Measurements from ENCODE around the gene SLC4A8. TPM values are rescaled to one million over a fixed set of nuclear protein-coding genes. Genes with fewer than 3 reads are reported as not detected.

Gene SLC4A8
- total and polyA plus RNA-seq, 9 of the 15 experiments (the other 6 are each of a cell fraction or from before 2014, with no cell fraction given) = 0.04 to 1.5 (median 0.12) TPM; not detected in 2

DNA sequence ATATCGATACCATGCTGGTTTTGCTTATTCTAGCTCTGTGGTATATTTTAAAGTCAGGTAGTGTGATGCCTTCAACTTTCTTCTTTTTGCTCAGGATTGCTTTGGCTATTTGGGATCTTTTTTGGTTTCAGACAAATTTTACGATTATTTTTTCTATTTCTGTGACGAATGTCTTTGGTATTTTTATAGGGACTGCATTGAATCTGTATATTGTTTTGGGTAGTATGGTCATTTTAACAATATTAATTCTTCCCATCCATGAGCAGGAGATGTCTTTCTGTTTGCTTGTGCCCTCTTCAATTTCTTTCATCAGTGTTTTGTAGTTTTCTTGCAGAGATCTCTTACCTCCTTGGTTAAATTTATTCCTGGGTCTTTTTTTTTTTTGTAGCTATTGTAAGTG, 10.8 kb upstream of the SLC4A8 start:
- ChIA-PET POLR2A (interaction anchor here (1.0 kb wide), 1 partner anchor 25 kb away, joined by 4 read pairs; no protein-coding TSS in a partner anchor), CTCF (ENCODE audit: low intra/inter-chr PET ratio) (no interaction called here)
- no peaks in the 10 kb centered on the region for H3K9me3 ChIP-seq (replicated peaks; ENCODE audit: control insufficient read depth, insufficient read depth, low read depth, low read length)
- no peaks in the 10 kb centered on the region for H4K20me1 ChIP-seq (replicated peaks; ENCODE audit: control insufficient read depth, insufficient read depth, low read length)
- FAIRE-seq (no peak), ATAC-seq (no peak), DNase-seq (ENCODE audit: extremely low read depth in 1 of 4, low spot score in 3 of 4) (no peak)
- in situ Hi-C loops (cut with MboI) (loop anchor here (25.0 kb wide), 1 partner anchor 599 kb away; the partner anchor contains the start of gene TAMALIN), intact Hi-C loops (cut with micrococcal nuclease) (no loop called here)
- no peak overlapping the region for H3K9ac ChIP-seq (ENCODE audit: insufficient read depth in 1 of 2, low read depth in 2 of 2, low read length in 2 of 2)
- H3K4me1 ChIP-seq (replicated peaks in 1 of 2; ENCODE audit: control insufficient read depth in 2 of 2, insufficient read depth in 2 of 2, low read length in 2 of 2) = peaks cover 0 to 2% of the 10 kb centered on the region in 2 experiments; a peak in 1 of 5 replicates
- H3K4me3 ChIP-seq = no peak overlapping the region
- H3K27ac ChIP-seq (ENCODE audit: extremely low read depth, low read depth, low read length) = no peak overlapping the region
- H3K9me1 ChIP-seq (ENCODE audit: control insufficient read depth, insufficient read depth, low read length) = no peaks in the 10 kb centered on the region
- peaks cover 0 to 3% of the 10 kb centered on the region in 2 experiments; a peak in 2 of 5 replicates for H3K27me3 ChIP-seq (ENCODE audit: control insufficient read depth in 2 of 2, insufficient read depth in 2 of 2, low read length in 2 of 2)
- no peak overlapping the region for H2AFZ ChIP-seq (ENCODE audit: low read depth, low read length)
- no peaks in the 10 kb centered on the region for H3K79me2 ChIP-seq (ENCODE audit: control insufficient read depth, insufficient read depth, low read length)
- BruUV-seq (replicated peaks) = no TSS peak
- no peaks in the 10 kb centered on the region for H3K36me3 ChIP-seq (ENCODE audit: control insufficient read depth, insufficient read depth, low read length)
- no peak overlapping the region for H3K4me2 ChIP-seq (ENCODE audit: insufficient read depth, low read length)
- WGBS (ENCODE audit: insufficient coverage, low coverage, missing lambda C conversion rate) = 0% methylated on average over 3 of the region's 3 CpGs
- peak; percentile 38 for TF ChIP-seq CBX8 (IDR thresholded peaks at IDR 0.05; ENCODE audit: borderline replicate concordance, extremely low read depth, low read depth, low read length, poor library complexity, severe bottlenecking)
- TF ChIP-seq MXI1 (IDR thresholded peaks at IDR 0.05; ENCODE audit: low read depth, low read length) = no peak

DNA sequence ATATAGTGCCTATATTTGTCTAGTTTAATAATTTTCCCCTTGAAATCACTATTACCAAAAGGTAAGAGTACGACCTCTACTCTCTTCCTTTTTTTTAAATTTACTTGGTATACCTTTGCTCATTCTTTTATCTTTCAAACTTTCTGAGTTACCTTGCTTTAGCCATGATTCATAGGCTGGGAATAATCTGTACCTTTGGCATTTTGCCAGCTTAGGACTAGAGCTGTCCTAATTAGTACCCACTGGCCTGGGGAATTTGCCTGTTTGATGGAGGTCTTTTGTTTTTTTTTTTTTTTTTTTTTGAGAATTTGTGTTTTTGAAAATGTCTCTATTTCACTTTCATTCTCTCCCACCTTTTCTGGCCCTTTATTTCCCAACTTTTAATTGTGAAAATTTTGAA, 8.7 kb upstream of the SLC4A8 start:
- Histone ChIP-seq H3K9me3 (replicated peaks; ENCODE audit: control insufficient read depth, insufficient read depth, low read depth, low read length) (no peaks in the 10 kb centered on the region), H3K4me1 (replicated peaks in 1 of 2; ENCODE audit: control insufficient read depth in 2 of 2, insufficient read depth in 2 of 2, low read length in 2 of 2) (no peaks in the 10 kb centered on the region), H4K20me1 (replicated peaks; ENCODE audit: control insufficient read depth, insufficient read depth, low read length) (no peaks in the 10 kb centered on the region), H2AFZ (ENCODE audit: low read depth, low read length) (no peak overlapping the region), H3K9ac (ENCODE audit: insufficient read depth in 1 of 2, low read depth in 2 of 2, low read length in 2 of 2) (no peak overlapping the region), H3K79me2 (ENCODE audit: control insufficient read depth, insufficient read depth, low read length) (no peaks in the 10 kb centered on the region), H3K36me3 (ENCODE audit: control insufficient read depth, insufficient read depth, low read length) (no peaks in the 10 kb centered on the region), H3K27me3 (ENCODE audit: control insufficient read depth in 2 of 2, insufficient read depth in 2 of 2, low read length in 2 of 2) (0 out of 5 replicates have a peak, but pooled peaks cover 0 to 2% of the 10 kb centered on the region in 2 experiments), H3K4me3 (no peak overlapping the region), H3K4me2 (ENCODE audit: insufficient read depth, low read length) (no peak overlapping the region), H3K9me1 (ENCODE audit: control insufficient read depth, insufficient read depth, low read length) (no peaks in the 10 kb centered on the region), H3K27ac (ENCODE audit: extremely low read depth, low read depth, low read length) (no peak overlapping the region)
- CTCF ChIA-PET (ENCODE audit: low intra/inter-chr PET ratio) = interaction anchor here (0.5 kb wide), 1 partner anchor 403 kb away, joined by 3 read pairs; no protein-coding TSS in a partner anchor
- BruUV-seq (replicated peaks) = no TSS peak
- DNase-seq (ENCODE audit: extremely low read depth in 1 of 4, low spot score in 3 of 4) (no peak), FAIRE-seq (no peak), ATAC-seq (no peak)
- in situ Hi-C loops (cut with MboI) (loop anchor here (25.0 kb wide), 1 partner anchor 596 kb away; the partner anchor contains the start of gene TAMALIN), intact Hi-C loops (cut with micrococcal nuclease) (no loop called here)
- POLR2A ChIA-PET = interaction anchor here (0.9 to 1.3 kb wide), 2 partner anchors 9 to 14 kb away, joined by 3 to 4 read pairs; no protein-coding TSS in a partner anchor
- 21% methylated on average over 1 of the region's 1 CpG for WGBS (ENCODE audit: insufficient coverage, low coverage, missing lambda C conversion rate)
- TF ChIP-seq NR1H2 (CRISPR knock-in tag; IDR thresholded peaks at IDR 0.05) (no peak), BRD9 (IDR thresholded peaks at IDR 0.05; ENCODE audit: low read depth, partially characterized antibody) (no peak), ZNF644 (tag; IDR thresholded peaks at IDR 0.05; ENCODE audit: low read depth) (no peak), NFIX (CRISPR knock-in tag; IDR thresholded peaks at IDR 0.05; ENCODE audit: low read depth) (peak; percentile 81), NFIC (IDR thresholded peaks at IDR 0.05) (peak; percentile 94)
- TF ChIP-seq, protein P1, sequence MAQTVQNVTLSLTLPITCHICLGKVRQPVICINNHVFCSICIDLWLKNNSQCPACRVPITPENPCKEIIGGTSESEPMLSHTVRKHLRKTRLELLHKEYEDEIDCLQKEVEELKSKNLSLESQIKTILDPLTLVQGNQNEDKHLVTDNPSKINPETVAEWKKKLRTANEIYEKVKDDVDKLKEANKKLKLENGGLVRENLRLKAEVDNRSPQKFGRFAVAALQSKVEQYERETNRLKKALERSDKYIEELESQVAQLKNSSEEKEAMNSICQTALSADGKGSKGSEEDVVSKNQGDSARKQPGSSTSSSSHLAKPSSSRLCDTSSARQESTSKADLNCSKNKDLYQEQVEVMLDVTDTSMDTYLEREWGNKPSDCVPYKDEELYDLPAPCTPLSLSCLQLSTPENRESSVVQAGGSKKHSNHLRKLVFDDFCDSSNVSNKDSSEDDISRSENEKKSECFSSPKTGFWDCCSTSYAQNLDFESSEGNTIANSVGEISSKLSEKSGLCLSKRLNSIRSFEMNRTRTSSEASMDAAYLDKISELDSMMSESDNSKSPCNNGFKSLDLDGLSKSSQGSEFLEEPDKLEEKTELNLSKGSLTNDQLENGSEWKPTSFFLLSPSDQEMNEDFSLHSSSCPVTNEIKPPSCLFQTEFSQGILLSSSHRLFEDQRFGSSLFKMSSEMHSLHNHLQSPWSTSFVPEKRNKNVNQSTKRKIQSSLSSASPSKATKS (CRISPR knock-in tag; IDR thresholded peaks at IDR 0.05) = no peak
- TF ChIP-seq, protein P2, sequence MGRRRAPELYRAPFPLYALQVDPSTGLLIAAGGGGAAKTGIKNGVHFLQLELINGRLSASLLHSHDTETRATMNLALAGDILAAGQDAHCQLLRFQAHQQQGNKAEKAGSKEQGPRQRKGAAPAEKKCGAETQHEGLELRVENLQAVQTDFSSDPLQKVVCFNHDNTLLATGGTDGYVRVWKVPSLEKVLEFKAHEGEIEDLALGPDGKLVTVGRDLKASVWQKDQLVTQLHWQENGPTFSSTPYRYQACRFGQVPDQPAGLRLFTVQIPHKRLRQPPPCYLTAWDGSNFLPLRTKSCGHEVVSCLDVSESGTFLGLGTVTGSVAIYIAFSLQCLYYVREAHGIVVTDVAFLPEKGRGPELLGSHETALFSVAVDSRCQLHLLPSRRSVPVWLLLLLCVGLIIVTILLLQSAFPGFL (CRISPR knock-in tag; IDR thresholded peaks at IDR 0.05) = no peak

All from K562 (cell line).